ENCODE measurements around the gene ARFRP1.

ARFRP1 gene

GRCh38 chr20:63690898-63691710 is 16.7 kb downstream of the ARFRP1 start:
- no peak for DNase-seq

- DNase-seq, result no peak
These were observed 17.5 kb downstream of the ARFRP1 start for GRCh38 chr20:63690003-63690897.

DNA sequence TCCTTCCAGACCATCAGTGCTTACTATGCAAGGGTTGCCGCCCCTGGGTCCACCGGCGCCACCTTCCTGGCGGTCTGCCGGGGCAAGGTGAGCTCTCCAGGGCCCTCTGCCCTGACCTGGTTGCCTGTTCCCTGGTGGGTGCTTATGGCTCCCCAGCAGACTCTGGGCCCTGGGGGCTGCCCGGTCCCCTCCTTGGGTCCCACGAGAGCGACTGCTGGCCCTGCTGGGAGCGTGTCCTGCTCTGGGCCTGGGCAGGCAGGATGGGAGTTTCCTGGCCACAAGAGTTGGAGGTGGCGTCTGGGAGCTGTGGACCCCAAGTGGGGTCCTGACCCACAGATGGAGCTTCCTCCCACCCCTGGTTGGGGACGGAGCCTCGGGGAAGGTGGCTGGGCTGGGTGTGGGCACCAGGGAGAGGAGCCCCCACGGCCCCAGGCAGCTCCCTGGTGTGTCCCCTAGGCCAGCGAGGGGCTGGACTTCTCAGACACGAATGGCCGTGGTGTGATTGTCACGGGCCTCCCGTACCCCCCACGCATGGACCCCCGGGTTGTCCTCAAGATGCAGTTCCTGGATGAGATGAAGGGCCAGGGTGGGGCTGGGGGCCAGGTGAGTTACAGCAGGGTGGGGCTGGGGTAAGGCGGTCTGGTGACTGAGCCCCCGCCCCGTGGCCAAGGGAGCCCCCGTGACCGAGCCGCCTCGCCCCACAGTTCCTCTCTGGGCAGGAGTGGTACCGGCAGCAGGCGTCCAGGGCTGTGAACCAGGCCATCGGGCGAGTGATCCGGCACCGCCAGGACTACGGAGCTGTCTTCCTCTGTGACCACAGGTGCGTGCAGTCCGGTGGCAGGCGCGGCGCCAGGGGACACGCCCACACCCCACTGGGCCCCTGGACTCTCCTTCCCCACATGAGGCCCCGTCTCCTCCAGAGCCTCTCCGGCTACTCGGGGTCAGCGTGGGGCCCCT is 18.5 kb downstream of the ARFRP1 start:
- no peak for DNase-seq

DNA sequence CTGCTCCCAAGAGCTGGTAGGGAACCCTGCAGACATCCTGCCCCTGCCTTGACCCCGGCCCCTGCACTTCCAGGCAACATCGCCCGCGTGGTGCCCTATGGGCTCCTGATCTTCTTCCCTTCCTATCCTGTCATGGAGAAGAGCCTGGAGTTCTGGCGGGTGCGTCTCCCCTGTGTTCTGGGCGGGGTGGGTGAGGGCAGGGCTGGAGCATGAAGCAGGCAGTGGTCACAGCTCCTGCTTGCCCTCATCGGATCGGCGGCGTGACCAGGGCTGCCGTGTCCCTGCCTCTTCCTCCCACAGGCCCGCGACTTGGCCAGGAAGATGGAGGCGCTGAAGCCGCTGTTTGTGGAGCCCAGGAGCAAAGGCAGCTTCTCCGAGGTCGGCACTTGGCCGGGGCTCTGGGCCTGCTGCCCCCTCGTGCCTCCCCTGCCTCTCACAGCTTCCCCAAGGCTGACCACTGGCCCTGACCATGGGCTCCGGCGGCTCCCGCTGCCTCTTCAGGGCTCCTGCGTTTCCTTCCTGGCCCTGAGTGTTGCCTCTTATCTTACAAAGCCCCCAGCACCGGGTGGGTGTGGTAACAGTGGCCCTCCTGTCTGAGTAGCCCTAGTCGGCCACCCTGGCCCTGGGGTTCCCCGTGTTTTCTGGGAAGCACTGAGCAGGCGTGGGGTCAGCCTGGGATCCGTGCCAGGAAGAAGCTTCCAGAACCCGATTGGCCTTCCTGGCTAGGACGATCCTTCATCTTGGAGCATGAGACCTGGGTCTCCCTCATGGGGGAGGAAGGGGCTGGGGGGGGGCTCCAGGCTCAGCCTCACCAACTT is 19.3 kb downstream of the ARFRP1 start:
- no peak for DNase-seq

DNA sequence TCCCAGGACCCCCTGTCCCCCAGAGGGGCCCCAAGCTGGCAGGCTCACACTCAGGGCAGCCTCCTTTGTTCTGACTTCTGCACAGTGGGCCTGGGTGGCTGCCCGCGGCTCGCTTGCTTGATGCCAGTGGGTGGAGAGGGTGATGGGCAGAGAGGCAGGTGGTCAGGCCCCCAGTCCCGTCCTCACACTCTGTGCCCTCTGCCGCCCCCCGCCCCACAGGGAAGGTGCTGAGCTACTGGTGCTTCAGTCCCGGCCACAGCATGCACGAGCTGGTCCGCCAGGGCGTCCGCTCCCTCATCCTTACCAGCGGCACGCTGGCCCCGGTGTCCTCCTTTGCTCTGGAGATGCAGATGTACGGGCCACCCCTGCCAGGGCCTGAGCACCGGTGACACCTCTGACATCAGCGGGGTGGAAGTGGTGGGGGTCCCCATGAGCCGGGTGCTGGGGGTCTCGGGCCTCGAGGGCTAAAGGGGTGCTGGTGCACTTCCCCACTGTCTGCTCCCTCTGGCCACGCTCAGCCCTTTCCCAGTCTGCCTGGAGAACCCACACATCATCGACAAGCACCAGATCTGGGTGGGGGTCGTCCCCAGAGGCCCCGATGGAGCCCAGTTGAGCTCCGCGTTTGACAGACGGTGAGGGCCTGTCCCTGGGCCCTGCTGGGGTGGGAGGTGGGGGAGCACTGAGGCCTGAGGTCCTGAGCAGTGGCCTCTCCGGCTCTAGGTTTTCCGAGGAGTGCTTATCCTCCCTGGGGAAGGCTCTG is 20.2 kb downstream of the ARFRP1 start:
- DNase-seq, result no peak

DNA sequence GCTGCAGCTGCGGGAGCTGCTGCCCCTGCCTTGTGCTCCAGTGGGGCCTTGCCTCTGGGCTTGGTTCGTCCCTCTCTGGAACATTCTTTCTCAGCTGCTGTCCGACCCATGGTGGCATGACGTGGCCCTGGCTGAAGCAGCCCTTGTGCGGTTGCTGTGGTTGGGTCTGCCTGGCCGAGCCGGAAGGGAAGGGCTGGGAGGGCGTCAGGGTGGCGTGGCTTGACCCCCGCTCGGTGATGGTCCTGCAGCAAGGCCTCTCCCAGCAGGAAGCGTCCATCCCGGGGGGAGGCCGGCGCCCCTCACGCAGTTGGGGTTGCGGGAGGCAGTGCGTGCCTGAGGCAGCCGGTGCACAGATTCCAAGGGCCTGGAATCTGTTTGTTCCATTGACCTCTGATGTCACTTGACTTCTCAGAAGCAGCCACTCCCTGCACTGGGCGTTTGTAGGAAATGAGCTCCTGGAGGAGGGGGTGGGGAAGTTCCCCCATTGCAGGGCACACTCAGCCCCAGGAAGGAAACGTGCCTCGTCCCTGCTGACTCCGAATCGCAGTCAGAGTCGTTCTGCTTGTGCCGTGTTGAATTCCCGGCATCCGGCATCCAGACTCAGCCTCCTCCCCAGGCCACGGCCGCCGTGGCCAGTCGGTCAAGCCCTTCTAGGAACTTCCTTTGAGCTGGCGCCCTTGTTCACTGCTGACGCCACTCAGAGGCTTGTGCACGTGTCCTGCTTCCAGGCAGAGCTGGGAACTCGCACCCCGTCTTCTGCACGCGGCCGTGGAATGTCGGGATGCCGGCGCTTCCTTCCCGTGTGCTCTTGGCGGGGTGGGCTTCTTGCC is 21.1 kb downstream of the ARFRP1 start:
- peak; percentile 60 to 66 for DNase-seq

- no peak for DNase-seq
These were observed 21.7 kb downstream of the ARFRP1 start for GRCh38 chr20:63686094-63686491.

DNA sequence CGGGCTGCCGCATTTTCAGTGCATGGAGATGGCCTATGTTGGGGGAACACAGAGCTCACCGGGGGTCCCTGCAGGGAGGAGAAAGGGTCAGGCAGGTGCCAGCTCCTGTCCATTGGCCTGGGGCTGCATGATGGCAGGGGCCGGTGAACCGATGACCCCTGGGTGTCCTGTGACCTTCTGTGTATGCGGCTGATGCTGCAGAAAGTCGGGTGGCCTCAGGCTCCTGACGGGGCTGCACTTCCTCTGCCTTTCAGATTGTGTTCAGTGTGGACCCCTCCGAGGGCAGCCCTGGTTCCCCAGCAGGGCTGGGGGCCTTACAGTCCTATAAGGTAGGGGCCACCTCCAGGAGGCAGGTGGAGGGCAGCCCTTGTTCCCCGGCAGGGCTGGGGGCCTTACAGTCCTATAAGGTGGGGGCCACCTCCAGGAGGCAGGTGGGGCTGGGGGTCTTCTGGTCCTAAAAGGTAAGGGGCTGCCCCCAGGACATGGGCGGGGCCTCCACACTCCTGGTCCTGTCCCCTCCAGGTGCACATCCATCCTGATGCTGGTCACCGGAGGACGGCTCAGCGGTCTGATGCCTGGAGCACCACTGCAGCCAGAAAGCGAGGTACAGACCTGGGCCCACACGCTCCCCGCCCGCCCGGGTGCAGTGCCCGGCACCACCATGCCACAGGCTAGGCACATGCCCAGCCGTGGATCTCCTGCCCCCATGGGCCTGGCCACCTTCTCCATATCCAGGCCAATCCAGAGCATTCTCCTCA is 22.3 kb downstream of the ARFRP1 start:
- DNase-seq, result no peak

DNA sequence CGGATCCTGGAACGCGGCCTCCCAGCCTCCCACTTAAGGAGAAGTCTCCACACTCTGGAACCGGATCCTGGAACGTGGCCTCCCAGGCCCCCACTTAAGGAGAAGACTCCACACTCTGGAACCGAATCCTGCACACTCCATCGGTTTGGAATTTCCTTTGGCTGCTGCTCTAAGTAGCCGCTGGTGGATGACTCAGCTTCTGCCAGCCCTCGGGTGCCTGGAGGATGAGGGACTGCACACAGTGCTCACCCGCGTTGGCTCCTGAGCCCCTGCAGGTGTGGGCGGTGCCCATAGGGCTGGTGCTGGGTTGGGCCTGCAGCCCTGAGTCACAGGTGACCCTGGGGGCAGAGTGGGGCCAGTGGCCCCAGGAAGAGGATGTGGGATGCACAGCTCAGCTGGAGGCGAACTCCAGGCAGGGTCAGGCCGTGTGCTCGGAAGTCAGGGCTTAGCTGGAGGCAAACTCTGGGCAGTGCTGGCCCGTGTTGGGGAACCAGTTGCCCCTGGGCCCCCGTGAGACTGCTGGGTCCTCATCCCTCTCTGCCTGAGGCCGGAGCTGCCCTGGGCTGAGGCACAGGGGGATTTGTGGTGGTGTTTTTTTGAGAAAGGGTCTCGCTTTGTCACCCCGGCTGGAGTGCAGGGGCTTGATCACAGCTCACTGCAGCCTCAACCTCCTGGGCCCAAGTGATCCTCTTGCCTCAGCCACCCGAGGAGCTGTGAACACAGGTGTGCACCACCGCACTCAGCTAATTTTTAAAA is 25.2 kb downstream of the ARFRP1 start:
- DNase-seq, result no peak

- no peak for DNase-seq
These were observed 26.1 kb downstream of the ARFRP1 start for GRCh38 chr20:63681609-63682142.

- no peak for DNase-seq
These were observed 26.7 kb downstream of the ARFRP1 start for GRCh38 chr20:63680857-63681608.

DNA sequence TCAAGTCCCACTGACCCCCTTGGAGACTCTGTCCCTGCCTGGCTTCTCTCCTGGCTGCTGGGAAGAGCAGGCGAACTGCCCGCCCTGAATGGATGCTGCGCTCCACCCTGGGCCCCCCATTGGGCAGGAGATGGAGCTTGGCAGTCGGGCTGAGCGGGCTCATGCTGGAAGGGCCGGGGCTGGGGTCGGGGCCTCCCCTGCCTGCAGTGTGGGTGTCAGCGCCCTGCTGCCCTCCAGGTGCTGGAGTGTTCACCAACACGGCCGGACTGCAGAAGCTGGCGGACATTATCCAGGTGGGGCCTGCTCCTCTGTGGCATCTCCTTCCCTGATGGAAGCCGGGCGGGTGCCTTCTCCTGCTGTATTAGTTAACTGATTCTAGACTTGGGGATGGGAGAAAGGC is 27.3 kb downstream of the ARFRP1 start:
- DNase-seq, result no peak

DNA sequence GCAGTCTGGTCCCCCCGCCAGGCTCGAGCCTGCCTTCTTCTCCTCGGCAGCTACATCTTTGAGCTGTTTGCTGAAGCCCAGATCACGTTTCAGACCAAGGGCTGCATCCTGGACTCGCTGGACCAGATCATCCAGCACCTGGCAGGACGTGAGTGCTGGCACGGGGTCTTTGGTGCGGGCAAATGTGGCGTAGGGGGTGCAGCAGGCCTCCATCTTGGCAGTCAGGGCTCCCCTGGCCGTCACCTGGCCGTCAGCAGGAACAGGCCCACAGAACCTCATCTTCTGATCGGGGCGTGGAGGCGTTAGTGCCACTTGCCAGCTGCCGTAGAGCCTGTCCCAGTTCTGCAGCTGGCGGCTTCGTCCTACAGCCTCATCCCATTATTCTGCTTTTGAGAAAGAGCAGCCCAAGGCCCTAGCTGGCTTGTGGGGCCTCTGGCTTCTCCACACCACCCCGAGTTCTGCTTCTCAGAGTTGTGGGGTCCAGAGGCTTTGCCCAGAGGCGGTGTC is 27.9 kb downstream of the ARFRP1 start:
- DNase-seq, result no peak

DNA sequence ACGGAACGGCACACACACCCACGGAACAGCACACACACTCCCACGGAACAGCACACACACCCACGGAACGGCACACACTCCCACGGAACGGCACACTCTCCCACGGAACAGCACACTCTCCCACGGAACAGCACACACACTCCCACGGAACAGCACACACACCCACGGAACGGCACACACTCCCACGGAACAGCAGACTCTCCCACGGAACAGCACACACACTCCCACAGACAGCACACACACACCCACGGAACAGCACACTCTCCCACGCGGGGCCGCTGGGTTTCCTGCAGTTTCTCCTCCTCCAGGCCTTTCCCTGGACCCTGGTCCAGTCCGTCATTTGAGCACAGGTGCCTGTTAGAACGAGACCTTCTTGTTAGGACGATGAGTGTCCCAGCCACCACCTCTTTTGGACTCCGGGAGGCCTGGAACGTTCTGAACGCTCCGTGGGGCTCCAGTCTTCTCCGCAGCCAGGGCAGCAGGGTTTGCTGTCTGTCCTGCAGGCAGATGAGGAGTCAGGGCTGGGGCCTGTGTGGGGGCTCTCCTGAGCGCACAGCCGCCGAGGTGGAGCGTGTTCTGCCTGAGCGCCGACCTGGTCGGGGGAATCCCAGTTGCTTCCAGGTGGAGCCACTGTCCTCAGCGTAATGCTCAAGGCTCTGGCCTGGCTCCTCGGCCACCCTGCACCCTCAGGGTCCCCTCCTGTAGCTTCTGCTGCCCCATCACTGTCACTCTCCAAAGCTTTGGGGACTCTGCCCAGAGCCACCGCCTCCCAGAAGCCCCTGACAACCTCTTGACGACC is 28.9 kb downstream of the ARFRP1 start:
- no peak for DNase-seq

DNA sequence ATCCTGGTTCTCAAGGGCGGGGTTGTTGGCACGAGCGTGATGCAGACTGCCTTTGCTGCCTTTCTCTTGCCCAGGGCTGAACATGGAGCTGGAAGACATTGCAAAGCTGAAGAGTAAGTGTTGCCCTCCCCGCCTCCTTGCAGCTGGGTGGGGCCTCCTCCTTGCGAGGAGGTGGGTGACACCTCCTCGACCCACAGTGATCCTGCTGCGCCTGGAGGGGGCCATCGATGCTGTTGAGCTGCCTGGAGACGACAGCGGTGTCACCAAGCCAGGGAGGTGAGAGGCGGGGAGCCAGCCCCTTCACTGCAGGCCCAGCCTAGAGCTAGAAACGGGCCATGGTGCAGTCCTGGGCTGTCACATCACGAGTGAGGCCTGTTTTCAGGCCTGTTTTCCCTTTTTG is 29.7 kb downstream of the ARFRP1 start:
- no peak for DNase-seq

DNA sequence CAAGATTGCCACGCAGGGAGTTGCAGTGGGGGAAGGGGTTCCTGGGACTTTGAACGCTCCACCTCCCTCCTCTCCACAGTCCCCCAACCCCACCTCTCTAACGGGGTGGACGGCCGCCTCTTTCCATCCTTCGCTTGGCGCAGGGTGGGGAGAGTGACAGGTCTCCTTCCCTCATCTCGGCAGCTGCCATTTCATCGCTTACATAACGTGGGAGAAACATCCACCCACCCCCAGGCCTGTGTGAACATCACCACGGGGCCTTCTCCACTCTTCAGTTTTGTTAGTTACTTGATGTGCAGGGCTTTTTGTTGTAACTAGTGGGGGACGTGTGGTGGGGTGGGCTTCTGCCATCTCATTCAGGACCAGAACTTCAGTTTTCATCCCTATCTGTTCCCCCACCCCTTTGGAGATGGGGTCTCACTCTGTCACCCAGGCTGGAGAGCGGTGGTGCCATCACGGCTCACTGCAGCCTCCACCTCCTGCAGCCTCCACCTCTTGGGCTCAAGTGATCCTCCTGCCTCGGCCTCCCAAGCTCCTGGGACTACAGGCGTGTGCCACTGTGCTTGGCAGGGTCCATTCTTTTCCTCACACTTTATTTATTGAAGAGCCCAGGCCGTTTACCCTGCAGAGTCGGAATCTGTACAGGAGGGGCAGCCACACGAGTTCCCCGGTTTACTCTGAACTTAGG is 32.0 kb downstream of the ARFRP1 start:
- no peak for DNase-seq

Data from activated T-cell treated with anti-CD3 and anti-CD28 coated beads, Interleukin-2, amount 50 U/mL, for 48 hours (primary cell).